NCI-H2081 (cell line): ENCODE data around the gene EVI2A.
A peak's percentile ranks its signal among the peaks of the same experiment; 100 is the strongest.
"Not testable (repeated sequence)": the region's sequence is repeated elsewhere in the genome, so short reads cannot be mapped to it uniquely, and the experiment has no call there.

Experiments
- DNase-seq, 2 experiments: peaks; one replicate each; lab custom pipeline; 2025; lab: John Stamatoyannopoulos, UW

EVI2A gene, protein sequence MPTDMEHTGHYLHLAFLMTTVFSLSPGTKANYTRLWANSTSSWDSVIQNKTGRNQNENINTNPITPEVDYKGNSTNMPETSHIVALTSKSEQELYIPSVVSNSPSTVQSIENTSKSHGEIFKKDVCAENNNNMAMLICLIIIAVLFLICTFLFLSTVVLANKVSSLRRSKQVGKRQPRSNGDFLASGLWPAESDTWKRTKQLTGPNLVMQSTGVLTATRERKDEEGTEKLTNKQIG

DNA sequence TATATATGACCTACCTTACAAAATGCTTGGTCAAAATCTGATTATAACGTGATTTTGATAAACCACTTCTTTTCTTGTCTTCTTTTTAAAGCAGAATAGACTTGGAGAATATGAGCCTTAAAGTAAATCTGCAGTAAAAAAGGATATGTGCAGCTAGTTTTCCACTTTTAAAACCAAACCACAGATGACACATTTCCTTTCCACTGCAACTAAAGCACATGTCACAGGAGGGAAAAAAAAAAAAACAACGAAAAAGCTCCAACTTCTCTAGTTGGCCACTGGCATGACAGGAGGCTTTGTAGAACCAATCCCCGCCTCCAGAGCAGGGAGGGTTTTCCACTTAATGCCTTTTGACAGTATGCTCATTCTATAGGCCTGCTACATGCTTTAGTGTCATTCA lies at the start of gene EVI2A:
EVI2A (minus strand) TSS at position 142 of the 400 bp plus-strand sequence. CDS start 2,609 bp downstream, outside the sequence.
- DNase-seq = no peak

DNA sequence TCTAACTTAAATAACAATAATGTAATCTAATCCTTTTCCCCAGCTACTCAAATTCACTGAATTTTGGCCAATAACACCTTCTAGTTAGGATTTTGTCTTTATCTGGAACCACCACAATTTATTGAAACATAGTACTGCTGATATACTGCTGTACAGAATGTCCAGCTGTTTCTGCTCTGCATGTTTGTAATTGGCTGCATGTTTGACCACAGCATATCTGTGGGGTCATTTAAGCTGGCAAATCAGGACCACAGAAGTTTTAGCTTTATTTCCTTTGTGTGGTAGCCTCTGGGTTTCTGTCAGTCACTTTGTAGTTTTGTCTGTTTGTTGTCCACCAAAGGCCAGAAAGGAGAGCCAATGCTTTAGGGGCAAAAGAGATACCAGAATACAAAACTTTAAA lies 47.8 kb upstream of the EVI2A start:
- DNase-seq = no peak

DNA sequence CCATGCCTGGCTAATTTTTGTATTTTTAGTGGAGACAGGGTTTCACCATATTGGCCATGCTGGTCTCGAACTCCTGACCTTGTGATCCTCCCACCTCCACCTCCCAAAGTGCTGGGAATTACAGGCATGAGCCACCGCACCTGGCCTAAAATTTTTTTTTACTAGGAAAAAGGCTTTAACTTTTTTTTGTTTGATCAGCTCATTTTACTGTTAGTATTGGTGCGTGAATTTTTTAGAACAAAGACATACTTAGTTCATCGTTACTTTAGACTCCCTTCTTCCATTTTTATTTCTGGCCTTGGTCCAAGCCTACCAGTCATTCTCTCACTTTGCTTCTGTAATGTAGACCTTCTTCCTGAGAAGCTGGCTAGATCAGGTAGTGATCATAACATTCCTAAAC lies 44.7 kb upstream of the EVI2A start:
- DNase-seq = no peak

DNA sequence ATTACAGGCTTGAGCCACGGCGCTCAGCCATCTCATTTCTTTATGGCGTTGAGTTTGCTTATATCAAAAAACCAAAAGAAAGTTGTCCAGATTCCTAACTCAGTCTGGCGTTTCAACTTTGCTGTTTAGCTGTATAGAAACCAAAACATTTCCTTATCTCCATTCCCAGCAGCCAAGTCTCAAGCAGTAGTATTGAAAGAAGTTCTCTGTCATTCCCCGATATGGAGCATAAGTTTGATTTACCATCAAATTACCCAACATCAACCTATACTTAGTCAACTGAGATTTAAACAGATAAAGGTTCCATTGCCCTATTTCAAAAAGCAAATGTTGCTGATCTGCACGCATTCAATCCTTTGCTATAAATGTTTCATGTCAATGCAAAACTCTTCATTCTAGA lies 42.6 kb upstream of the EVI2A start:
- no peak for DNase-seq

DNA sequence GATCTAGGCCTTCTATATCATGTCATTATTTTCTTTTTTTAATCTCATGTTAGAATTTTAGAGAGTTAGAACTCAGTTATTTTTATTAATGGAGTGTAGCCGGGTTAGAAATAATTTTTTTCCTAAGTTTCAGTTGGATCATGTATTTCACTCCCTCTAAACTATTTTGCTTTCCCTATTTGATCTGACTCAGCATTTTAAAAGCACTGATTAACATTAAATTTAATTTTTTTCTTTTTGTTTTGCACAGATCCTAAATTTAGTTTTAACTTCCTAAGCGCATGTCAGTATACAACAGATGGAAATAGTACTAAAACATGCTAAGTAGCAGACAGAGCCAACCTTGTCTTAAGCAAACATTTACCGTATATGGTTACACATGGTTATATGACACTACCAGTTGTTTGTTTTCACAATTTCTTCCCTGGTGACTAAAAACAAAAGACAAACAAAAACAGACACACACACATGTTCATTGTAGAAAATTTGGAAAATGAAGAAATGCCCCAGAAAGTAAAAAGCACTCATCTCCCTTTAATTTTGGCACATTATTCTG lies 36.5 kb upstream of the EVI2A start:
- peak; percentile 9 to 39 for DNase-seq

DNA sequence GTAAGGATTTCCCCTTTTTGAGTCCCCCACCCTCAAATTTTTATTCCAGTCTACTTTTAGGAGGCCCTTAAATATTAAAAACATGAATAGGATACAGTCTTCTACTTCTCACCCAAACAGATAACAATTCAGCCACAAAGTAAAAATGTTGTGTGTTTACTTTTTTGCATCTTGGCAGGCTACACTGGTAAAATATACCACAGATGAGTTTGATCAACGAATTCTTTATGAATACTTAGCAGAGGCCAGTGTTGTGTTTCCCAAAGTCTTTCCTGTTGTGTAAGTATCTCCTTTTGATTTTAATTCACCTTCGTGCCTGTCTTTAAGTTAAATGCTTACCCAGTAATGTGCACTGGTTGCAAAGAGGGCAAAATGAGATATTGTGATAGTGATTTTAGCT lies 35.7 kb upstream of the EVI2A start:
- DNase-seq = no peak

DNA sequence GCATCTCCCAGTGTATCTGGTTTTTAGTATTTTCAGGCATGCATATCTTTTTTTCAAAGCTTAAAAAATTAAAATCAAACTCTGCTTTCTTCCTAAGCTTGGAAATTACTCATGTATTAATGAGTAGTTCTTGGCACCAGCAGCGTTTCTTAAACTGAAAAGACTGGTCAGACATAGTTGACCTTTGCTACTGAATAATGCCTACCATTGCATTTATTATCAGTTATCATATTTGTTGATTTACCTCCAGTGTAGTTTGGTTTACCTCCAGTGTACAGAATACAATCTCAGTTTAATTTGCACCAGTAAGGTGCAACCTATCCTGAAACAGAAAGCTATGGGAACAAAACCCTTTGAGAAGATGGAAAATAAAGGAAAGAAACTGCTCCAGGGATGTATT lies 34.5 kb upstream of the EVI2A start:
- no peak for DNase-seq

DNA sequence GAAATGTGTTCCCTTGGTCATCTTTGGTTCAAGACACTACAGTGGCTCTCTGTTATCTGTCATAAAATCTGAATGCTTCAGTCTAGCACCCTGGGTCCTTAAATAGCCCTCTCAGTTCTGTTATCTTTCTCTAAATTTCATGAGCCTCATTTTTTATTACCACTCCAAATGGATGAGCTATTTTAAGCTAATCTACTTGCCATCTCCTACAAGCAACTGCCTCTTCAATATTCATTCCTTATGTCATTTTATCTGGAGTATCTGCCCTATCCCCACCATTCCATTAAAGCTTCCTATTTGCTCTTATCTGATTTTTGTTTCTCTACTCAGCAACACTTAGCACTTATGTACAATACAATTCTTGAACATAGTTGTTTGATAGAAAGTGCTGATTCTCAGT lies 28.0 kb upstream of the EVI2A start:
- DNase-seq = no peak

DNA sequence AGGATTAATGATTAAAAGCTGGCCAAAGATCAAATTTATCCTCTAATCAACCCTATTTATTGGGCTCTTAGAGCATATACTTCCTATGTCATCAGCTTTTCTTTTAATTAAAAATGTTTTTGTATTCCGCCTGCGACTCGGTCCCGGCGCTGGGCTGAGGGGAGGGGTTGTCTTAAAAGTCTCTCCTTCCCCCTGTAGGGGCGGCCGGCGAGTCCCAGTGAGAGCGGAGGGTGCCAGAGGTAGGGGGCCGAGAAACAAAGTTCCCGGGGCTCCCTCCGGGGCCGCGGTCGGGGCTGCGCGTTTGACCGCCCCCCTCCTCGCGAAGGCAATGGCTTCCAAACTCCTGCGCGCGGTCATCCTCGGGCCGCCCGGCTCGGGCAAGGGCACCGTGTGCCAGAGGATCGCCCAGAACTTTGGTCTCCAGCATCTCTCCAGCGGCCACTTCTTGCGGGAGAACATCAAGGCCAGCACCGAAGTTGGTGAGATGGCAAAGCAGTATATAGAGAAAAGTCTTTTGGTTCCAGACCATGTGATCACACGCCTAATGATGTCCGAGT lies 23.8 kb upstream of the EVI2A start:
- DNase-seq = not testable (repeated sequence)

DNA sequence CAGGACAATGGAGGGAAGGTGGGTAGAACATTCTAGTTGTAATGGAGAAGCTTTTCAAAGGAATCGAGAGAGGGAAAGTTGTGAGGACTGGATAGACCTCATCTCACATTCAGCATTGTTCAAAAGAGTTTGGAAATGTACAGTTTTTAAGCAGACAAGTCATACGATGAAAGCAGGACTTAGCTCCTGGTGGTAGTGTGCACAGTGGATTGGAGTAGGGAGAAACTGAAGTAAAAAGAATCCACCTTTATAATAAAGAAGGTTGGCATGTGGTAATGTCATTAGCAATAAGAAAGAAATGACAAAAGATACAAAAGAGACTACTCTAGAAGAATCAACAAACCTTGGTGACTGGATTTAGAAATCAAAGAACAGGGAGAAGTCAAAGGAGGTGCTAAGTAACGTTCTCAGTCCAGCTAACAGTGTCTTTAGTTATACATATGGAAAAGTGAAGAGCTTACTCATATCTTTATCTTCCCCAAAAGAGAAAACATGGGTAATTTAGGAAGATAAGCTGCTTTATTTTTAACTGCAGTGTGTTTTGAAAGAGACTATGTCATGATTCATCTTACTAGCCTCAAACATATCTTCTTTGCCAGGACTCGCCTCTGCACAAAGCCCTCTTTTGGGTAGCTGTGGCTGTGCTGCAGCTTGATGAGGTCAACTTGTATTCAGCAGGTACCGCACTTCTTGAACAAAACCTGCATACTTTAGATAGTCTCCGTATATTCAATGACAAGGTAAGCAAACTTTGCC lies 18.7 kb upstream of the EVI2A start:
- DNase-seq = no peak

DNA sequence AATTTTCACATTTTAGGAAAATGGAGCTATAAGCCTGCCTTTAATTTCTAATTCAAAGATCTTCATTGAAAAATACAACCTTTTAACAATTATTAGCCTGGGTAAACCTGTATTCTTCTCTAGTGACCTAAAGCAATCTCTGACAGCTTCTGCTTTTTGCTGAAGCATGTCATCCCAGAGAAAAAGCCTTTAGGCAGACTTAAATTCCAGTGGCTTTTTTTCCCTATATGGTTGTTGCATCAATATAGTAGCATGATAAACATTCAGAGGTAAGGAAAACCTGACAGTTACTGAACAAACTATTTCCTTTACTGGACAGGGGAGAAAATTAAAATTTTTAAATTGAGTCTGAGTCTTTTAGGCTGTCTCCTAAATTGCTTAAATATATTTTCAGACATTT lies 7.8 kb upstream of the EVI2A start:
- no peak for DNase-seq

DNA sequence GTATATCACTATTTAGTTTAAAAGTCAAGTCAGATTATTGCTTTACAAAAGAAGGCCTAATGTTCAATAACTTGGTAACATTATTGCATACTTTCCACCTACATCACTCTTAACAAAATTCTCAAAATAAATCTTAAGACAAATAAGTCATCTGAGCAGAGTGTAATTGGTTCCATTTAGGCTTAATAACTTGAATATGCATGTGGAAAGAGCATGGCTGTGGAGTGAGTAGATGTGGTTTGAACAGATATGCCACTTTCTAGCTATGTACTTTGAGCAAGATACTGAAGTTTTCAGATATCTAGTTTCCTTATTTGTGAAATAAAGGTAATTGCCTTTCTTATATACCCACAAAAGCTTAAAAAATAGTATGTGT lies 6.7 kb upstream of the EVI2A start:
- DNase-seq = no peak

DNA sequence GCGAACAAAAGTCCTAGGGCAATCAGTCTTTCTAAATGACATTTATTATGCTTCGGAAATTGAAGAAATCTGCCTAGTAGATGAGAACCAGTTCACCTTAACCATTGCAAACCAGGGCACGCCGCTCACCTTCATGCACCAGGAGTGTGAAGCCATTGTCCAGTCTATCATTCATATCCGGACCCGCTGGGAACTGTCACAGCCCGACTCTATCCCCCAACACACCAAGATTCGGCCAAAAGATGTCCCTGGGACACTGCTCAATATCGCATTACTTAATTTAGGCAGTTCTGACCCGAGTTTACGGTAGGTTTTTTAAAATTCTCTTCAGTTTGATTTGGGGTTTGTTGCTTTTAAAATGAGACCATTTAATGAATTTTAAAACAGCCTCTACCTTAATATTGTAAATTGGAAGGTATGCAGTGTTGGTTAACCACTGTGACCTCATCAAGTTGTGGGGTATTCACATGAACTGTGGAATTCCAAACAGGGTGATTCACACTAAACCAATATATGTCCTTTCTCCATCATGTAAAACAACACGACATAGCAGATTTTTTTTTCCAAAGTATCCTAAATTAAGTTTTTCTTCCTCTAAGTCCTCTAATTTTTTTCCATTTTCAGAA lies 6.2 kb upstream of the EVI2A start:
- DNase-seq = no peak

DNA sequence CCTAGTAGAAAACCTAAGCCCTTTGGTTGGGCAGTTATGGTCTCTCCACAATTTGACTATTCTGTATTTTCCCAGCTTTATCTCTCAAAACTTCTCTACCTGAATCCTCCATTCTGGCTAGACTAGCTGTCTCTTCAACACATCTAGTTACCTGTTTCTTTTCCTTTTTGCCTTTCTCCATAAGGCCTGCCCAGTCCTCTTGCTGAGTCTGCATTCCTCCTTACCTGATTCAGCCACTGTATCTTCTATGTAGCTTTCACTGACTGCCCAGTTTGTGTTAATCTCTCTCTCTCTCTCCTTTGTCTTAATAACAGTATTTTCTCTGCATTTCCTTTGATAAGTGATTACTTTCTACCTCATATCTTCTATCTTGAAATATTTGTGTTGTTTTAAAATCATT lies 2.1 kb upstream of the EVI2A start:
- DNase-seq = no peak

DNA sequence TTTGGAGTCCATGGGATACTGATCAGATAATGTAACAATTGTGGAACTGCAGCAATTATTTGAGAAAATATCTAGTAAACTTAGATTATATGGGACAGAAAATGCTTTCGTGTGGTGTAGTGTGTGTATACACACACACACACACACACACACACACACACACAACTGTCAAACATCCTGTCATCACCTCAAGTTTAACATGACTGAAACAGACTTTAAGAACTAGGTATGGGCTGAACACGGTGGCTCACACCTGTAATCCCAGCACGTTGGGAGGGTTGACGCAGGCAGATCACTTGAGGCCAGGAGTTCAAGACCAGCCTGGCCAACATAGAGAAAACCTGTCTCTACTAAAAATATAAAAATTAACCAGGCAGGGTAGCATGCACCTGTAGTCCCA lies 544 bp upstream of the EVI2A start:
- no peak for DNase-seq

DNA sequence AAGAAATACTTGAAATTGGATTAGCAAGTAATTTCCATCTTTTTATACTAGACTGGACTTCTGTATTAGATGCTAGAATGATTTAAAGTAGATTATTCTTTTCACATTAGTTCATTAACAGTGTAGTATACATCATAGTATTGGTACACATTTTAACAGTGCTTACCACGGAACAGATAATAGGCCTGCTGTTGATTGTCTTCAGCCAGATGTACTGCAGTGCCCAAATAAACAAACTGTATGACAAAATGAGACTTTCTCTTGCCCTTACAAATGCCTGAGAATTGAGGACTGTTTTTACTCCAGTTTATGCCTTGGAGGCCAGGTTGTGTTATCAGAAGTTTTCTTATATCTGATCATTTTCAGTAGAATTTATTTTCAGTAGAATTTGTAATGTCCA lies 631 bp downstream of the EVI2A start:
- DNase-seq = no peak

DNA sequence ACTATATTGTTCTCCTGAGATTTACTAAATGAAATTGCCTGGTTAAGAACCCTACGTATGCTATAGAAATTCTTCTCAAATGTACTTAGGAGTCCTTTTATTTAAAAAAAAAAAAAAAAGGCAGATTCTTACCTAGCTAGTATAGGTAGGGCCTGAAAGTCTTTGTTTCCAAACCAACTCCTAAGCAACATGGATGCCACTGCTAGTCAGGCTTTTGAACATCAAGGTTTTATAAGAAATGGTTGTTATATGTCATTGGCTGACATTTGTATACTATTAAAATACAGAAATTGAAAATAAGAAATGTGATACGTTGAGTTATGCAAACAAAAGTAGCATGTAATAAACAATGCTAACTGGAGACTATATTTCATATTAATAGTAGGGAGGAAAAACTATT lies 1.2 kb downstream of the EVI2A start:
- no peak for DNase-seq

DNA sequence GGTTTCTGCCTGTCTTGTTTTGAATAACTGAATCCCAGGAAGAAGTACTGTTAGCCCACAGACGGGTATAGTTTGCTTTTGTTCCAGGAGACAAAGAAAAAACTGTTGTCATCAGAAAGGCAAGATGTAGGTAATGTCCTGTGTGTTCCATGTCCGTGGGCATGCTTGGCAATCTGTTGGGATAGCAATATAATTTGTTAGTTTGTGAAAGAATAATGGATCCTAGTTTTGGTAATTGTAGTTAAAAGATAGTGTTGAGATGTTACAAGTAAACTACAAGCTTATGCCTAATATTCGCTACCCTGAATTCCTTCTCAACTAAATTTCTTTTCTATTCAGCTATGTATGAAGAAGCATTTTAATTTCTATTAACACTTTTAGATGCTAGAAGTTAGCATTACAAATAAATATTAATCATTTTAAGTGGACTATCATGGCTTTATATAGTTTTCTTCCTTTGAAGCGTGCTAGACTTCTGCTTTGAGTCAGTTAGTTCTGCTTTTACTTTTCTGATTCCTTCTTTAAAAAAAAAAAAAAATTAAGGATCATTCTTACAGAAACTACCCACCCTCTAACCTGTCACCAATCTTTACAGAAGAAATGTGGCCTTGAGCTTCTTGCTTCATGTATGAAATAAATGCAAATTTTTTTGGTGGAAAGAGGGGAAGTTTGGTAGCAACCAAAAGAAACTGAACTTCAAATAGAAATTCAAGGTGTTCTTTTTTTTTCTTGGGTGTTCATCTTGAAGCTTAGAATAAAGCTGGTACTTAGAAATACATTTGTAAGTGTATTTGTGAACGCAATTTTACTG lies 2.4 kb downstream of the EVI2A start:
- no peak for DNase-seq

DNA sequence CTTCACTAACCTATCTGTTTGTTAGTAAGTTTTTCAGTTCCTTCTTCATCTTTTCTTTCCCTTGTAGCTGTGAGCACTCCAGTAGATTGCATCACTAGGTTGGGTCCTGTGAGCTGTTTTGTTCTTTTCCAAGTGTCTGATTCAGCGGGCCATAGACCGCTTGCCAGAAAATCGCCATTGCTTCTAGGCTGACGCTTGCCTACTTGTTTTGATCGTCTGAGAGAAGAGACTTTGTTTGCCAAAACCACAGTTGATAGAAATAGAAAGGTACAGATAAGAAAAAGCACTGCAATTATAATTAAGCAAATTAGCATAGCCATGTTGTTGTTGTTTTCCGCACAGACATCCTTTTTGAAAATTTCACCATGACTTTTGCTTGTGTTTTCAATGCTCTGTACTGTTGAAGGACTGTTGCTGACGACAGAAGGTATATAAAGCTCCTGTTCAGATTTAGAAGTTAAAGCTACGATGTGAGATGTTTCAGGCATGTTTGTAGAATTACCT lies 3.1 kb downstream of the EVI2A start:
- DNase-seq = peak in 1 of 2 experiments; percentile 1

DNA sequence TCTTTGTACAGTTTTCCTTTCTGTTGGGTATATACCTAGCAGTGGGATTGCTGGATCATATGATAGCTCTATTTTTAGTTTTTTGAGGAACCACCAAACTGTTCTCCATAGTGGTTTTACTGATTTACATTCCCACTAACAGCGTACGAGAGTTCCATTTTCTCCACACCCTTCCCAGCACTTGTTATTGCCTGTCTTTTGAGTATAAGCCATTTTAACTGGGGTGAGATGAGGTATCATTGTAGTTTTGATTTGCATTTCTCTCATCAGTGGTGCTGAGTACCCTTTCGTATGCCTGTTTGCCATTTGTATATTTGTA lies 6.7 kb downstream of the EVI2A start:
- no peak for DNase-seq

DNA sequence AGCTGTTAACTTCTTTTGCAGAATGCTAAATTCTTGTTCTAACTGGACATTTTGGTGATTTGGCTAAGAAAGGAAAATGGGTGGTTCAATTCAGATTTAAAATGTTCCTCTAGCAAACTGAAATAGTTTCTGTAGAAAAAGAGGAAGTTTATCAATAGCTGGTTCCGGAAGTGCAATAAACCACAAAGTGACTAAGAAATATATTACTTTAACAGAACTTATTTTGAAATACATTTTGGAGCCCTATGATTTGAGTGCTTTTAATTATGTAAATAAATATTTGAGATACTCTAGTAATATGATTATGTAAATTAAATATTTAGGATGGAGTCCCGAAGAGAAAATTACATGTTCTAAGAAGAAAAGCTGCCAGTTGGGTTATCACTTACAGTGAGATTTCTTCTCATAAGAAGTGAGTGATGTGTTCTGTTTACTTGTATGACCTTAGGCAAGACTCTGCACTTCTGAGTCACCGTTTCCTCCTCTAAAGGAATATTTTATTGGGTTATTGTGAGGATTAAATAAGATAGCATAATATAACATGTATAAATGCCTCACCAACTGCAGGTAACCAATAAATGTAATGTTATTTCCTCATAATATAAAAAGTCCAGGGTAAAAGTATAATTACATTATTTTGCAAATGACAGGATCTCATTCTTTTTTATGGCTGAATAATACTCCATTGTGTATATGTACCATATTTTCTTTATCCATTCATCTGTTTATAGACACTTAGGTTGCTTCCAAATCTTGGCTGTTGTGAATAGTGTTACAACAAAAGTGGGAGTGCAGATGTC lies 7.2 kb downstream of the EVI2A start, which contains the start of gene EVI2B:
EVI2B (minus strand) TSS at position 73 of the 800 bp plus-strand sequence. CDS start 8,445 bp downstream, outside the sequence.
- DNase-seq = no peak
